ENCODE data around the gene GLI1.

Gene GLI1

GRCh38 chr12:57455374-57456144 lies 4.0 kb upstream of the GLI1 start:
- TF ChIP-seq CTCF (IDR thresholded peaks at IDR 0.05), result no peak

GRCh38 chr12:57456145-57456700 lies 3.4 kb upstream of the GLI1 start:
- peak; percentile 57 for TF ChIP-seq CTCF (IDR thresholded peaks at IDR 0.05)

GRCh38 chr12:57456737-57457490 lies 2.7 kb upstream of the GLI1 start:
- no peak for TF ChIP-seq CTCF (IDR thresholded peaks at IDR 0.05)

- no peak for TF ChIP-seq CTCF (IDR thresholded peaks at IDR 0.05)
These were observed 925 bp upstream of the GLI1 start for GRCh38 chr12:57458665-57459054.

GRCh38 chr12:57459055-57459749 lies 383 bp upstream of the GLI1 start:
- TF ChIP-seq CTCF (IDR thresholded peaks at IDR 0.05), result peak; percentile 85

- TF ChIP-seq CTCF (IDR thresholded peaks at IDR 0.05), result no peak
These were observed 841 bp downstream of the GLI1 start for GRCh38 chr12:57460468-57460784.

- TF ChIP-seq CTCF (IDR thresholded peaks at IDR 0.05), result no peak
These were observed 1.3 kb downstream of the GLI1 start for GRCh38 chr12:57460841-57461275.

Data from LNCAP (cell line).